HCT116 (cell line): ENCODE data around the gene C21orf91. TPM values are rescaled to one million over a fixed set of nuclear protein-coding genes. Genes with fewer than 3 reads are reported as not detected.

Experiments
- ATAC-seq: fragments of 200-7000 bp; cut with Tn5 transposase; 2 replicates; pipeline ENCODE4 v1.9.1; 2020; ENCODE audit warnings: mild to moderate bottlenecking, moderate library complexity
- BruUV-seq: library from RNA; stranded (reverse); fragments of 400-500 nt; replicated peaks from 2 replicates; lab custom pipeline; 2021; lab: Mats Ljungman, UMichigan
- CTCF ChIA-PET: fragments of 300-600 bp; sonication (Branson Sonifier 250); formaldehyde crosslinking; loops from one replicate; lab custom pipeline; 2021; ENCODE audit warnings: antibody characterized with exemption; lab: Charles Lee
- POLR2A ChIA-PET: fragments of 300-600, 350-600 bp; sonication (Branson Sonifier 250); formaldehyde crosslinking; loops from one replicate; lab custom pipeline; 2021; ENCODE audit warnings: antibody characterized with exemption; lab: Charles Lee
- RAD21 ChIA-PET, 2 experiments: fragments of 300-600 bp; sonication (Branson Sonifier 250); formaldehyde crosslinking; loops; one replicate each; lab custom pipeline; 2023; ENCODE audit warnings: low total read pairs in 2 of 2; ENCODE audit not compliant: uncharacterized antibody in 2 of 2, unreplicated experiment in 2 of 2, low non-redundant PET in 1 of 2; lab: Charles Lee
- DNase-seq: peaks from one replicate; pipeline ENCODE4 v3.0.0-alpha.2; 2010; ENCODE audit warnings: low read depth, low spot score
- H2AFZ ChIP-seq: fragments of 200-600 bp; shearing (Covaris generic), sonication (generic); 2 replicates; pipeline ENCODE4 v1.6.1; 2017; ENCODE audit warnings: low read depth, mixed run types, mixed read lengths, antibody characterized with exemption, low read length; ENCODE audit not compliant: poor library complexity, severe bottlenecking
- H3K27ac ChIP-seq: 2 replicates; pipeline ENCODE4 v1.5.1; 2012; ENCODE audit warnings: low read depth, low read length
- H3K27me3 ChIP-seq: fragments of 200-600 bp; sonication (generic); 2 replicates; pipeline ENCODE4 v1.6.1; 2016; ENCODE audit warnings: mixed run types, low read length, mixed read lengths; ENCODE audit not compliant: insufficient read depth
- H3K36me3 ChIP-seq, 2 experiments: fragments of 200-500 bp in 1 of 2; fragments of 200-600 bp in 1 of 2; sonication (Bioruptor generic) in 1 of 2; sonication (generic) in 1 of 2; 2 replicates each; pipeline versions ENCODE4 v1.5.1 to v1.6.1; 2014 to 2016; ENCODE audit warnings: low read length in 2 of 2, inconsistent platforms in 1 of 2, mixed read lengths in 1 of 2, mixed run types in 1 of 2; ENCODE audit not compliant: insufficient read depth in 2 of 2, control insufficient read depth in 1 of 2
- H3K4me1 ChIP-seq, 2 experiments: fragments of 200-600 bp in 1 of 2; sonication (generic) in 1 of 2; 2 replicates each; pipeline versions ENCODE4 v1.5.1 to v1.6.1; 2012 to 2017; ENCODE audit warnings: low read length in 2 of 2, inconsistent platforms in 1 of 2, mild to moderate bottlenecking in 1 of 2, mixed read lengths in 1 of 2, mixed run types in 1 of 2, moderate library complexity in 1 of 2; ENCODE audit not compliant: insufficient read depth in 2 of 2, control insufficient read depth in 1 of 2
- H3K4me2 ChIP-seq: fragments of 200-600 bp; sonication (generic); 2 replicates; pipeline ENCODE4 v1.6.1; 2017; ENCODE audit warnings: mixed run types, low read length, mixed read lengths
- H3K4me3 ChIP-seq, 2 experiments: fragments of 200-600 bp in 1 of 2; sonication (generic) in 1 of 2; replicated peaks in 1 of 2; 2 replicates each; pipeline ENCODE4 v1.5.1; 2011 to 2016; ENCODE audit warnings: low read length in 2 of 2, control low read depth in 1 of 2, low read depth in 1 of 2, mild to moderate bottlenecking in 1 of 2, mixed read lengths in 1 of 2, mixed run types in 1 of 2
- H3K79me2 ChIP-seq: fragments of 200-600 bp; sonication (generic); 2 replicates; pipeline ENCODE4 v1.6.1; 2017; ENCODE audit warnings: mild to moderate bottlenecking, mixed run types, low read length, moderate library complexity, mixed read lengths; ENCODE audit not compliant: insufficient read depth
- H3K9ac ChIP-seq: fragments of 200-600 bp; sonication (generic); 2 replicates; pipeline ENCODE4 v1.6.1; 2016; ENCODE audit warnings: low read length, mixed read lengths
- H3K9me2 ChIP-seq: fragments of 200-600 bp; sonication (generic), shearing (Covaris generic); 2 replicates; pipeline ENCODE4 v1.6.1; 2017; ENCODE audit warnings: mixed run types, mild to moderate bottlenecking, moderate library complexity; ENCODE audit not compliant: insufficient read depth
- H3K9me3 ChIP-seq, 2 experiments: fragments of 200-500 bp in 1 of 2; fragments of 200-600 bp in 1 of 2; sonication (Bioruptor generic) in 1 of 2; sonication (generic) in 1 of 2; 2 replicates each; pipeline ENCODE4 v1.6.1; 2014 to 2017; ENCODE audit warnings: low read length in 2 of 2, mixed read lengths in 2 of 2, inconsistent platforms in 1 of 2, low read depth in 1 of 2, mild to moderate bottlenecking in 1 of 2, mixed run types in 1 of 2, moderate library complexity in 1 of 2; ENCODE audit not compliant: control insufficient read depth in 1 of 2, insufficient read depth in 1 of 2
- H4K20me1 ChIP-seq: fragments of 200-600 bp; sonication (generic), shearing (Covaris generic); 2 replicates; pipeline ENCODE4 v1.6.1; 2017; ENCODE audit warnings: mixed run types, mild to moderate bottlenecking, moderate library complexity; ENCODE audit not compliant: insufficient read depth
- ATF3 ChIP-seq: IDR thresholded peaks from 2 replicates; pipeline ENCODE4 v1.6.1; 2012
- CBX3 ChIP-seq: IDR thresholded peaks from 2 replicates; pipeline ENCODE4 v1.6.1; 2012; ENCODE audit warnings: low read depth
- CEBPB ChIP-seq: IDR thresholded peaks from 2 replicates; pipeline ENCODE4 v1.6.1; 2012; ENCODE audit warnings: low read depth
- CTCF ChIP-seq, 3 experiments: fragments of 200-600 bp in 1 of 3; sonication (generic) in 1 of 3; IDR thresholded peaks in 2 of 3; conservative IDR thresholded peaks in 1 of 3; 2 replicates each; pipeline ENCODE4 v1.5.1; 2012 to 2017; ENCODE audit warnings: low read depth in 2 of 3, low read length in 2 of 3, antibody characterized with exemption in 1 of 3, borderline replicate concordance in 1 of 3, control low read depth in 1 of 3, mild to moderate bottlenecking in 1 of 3, mixed read lengths in 1 of 3, mixed run types in 1 of 3, moderate library complexity in 1 of 3; ENCODE audit not compliant: insufficient read depth in 1 of 3
- EGR1 ChIP-seq: IDR thresholded peaks from 2 replicates; pipeline ENCODE4 v1.6.1; 2012; ENCODE audit warnings: low read depth
- EZH2 ChIP-seq: fragments of 200-600 bp; sonication (generic); IDR thresholded peaks from 2 replicates; pipeline ENCODE4 v1.6.1; 2017; ENCODE audit warnings: antibody characterized with exemption, mixed run types
- EZH2phosphoT487 ChIP-seq: fragments of 200-600 bp; IDR thresholded peaks from 2 replicates; pipeline ENCODE4 v1.6.1; 2018; ENCODE audit warnings: antibody characterized with exemption, borderline replicate concordance
- FOSL1 ChIP-seq: IDR thresholded peaks from 2 replicates; pipeline ENCODE4 v1.6.1; 2012; ENCODE audit warnings: low read depth
- JUND ChIP-seq: IDR thresholded peaks from 2 replicates; pipeline ENCODE4 v1.6.1; 2012
- MAX ChIP-seq: IDR thresholded peaks from 2 replicates; pipeline ENCODE4 v1.6.1; 2012
- POLR2A ChIP-seq: IDR thresholded peaks from 2 replicates; pipeline ENCODE4 v1.7.0; 2011; ENCODE audit warnings: borderline replicate concordance; ENCODE audit not compliant: insufficient read depth, insufficient read length; ENCODE audit errors: extremely low read depth
- RAD21 ChIP-seq: IDR thresholded peaks from 2 replicates; pipeline ENCODE4 v1.6.1; 2012; ENCODE audit warnings: low read depth, mild to moderate bottlenecking
- REST ChIP-seq: IDR thresholded peaks from 2 replicates; pipeline ENCODE4 v1.6.1; 2012; ENCODE audit warnings: low read depth
- SIN3A ChIP-seq: IDR thresholded peaks from 2 replicates; pipeline ENCODE4 v1.6.1; 2012; ENCODE audit warnings: low read depth
- SRF ChIP-seq: IDR thresholded peaks from 2 replicates; pipeline ENCODE4 v1.6.1; 2012; ENCODE audit warnings: low read depth
- ZBTB33 ChIP-seq: IDR thresholded peaks from 2 replicates; pipeline ENCODE4 v1.6.1; 2011; ENCODE audit warnings: mild to moderate bottlenecking, low read length, moderate library complexity; ENCODE audit not compliant: insufficient replicate concordance; ENCODE audit errors: extremely low read depth
- ZNF274 ChIP-seq: fragments of 200-500 bp; sonication (Bioruptor generic); IDR thresholded peaks from 2 replicates; pipeline ENCODE4 v1.6.1; 2014; ENCODE audit warnings: mild to moderate bottlenecking, low read depth, low read length, inconsistent platforms
- intact Hi-C: fragments of 100-400 bp; cut with micrococcal nuclease; formaldehyde crosslinking; loops from 2 replicates; pipeline ENCODE4 v1.10.0; 2022
- total RNA-seq: library from RNA; stranded (reverse); gene quantifications from one replicate; pipeline ENCODE4 v1.2.1, GENCODE V29; 2021; ENCODE audit not compliant: unreplicated experiment

The C21orf91 gene
- total RNA-seq, 1 experiment from 2014 or later, result 17.7 TPM

- ATAC-seq, result no peak
- no peaks in the 10 kb centered on the region for H3K9me2 ChIP-seq
- no peak for DNase-seq
- POLR2A ChIA-PET, result no interaction called here
- H3K4me3 ChIP-seq, result no peak overlapping the region
- H4K20me1 ChIP-seq, result no peaks in the 10 kb centered on the region
- RAD21 ChIA-PET, result no interaction called here
- peaks cover 0 to 9% of the 10 kb centered on the region in 2 experiments; a peak in 2 of 4 replicates for H3K36me3 ChIP-seq
- H2AFZ ChIP-seq, result no peak overlapping the region
- no peak overlapping the region for H3K27ac ChIP-seq
- H3K9ac ChIP-seq, result no peak overlapping the region
- no peaks in the 10 kb centered on the region for H3K79me2 ChIP-seq
- no peak for TF ChIP-seq POLR2A
- TF ChIP-seq SRF, result no peak
- TF ChIP-seq CBX3, result no peak
- TF ChIP-seq EZH2phosphoT487, result no peak
- no peak for TF ChIP-seq MAX
- TF ChIP-seq RAD21, result no peak
- no peak for TF ChIP-seq CTCF (IDR thresholded peaks at IDR 0.05 in 2 of 3, conservative IDR thresholded peaks at IDR 0.05 in 1 of 3; ENCODE audit: borderline replicate concordance in 1 of 3, insufficient read depth in 1 of 3, low read depth in 2 of 3, low read length in 2 of 3)
- no peak for TF ChIP-seq JUND
- no peak for TF ChIP-seq ATF3
- TF ChIP-seq ZNF274, result no peak
- TF ChIP-seq SIN3A, result no peak
- TF ChIP-seq EZH2, result no peak
- no peak for TF ChIP-seq CEBPB
- TF ChIP-seq REST, result no peak
- no peak for TF ChIP-seq ZBTB33
- no peak for TF ChIP-seq EGR1
- no peak for TF ChIP-seq FOSL1
- H3K4me2 ChIP-seq, result no peak overlapping the region
- no peaks in the 10 kb centered on the region for H3K27me3 ChIP-seq
- H3K9me3 ChIP-seq, result no peaks in the 10 kb centered on the region
- no peaks in the 10 kb centered on the region for H3K4me1 ChIP-seq
- CTCF ChIA-PET, result no interaction called here
- no TSS peak for BruUV-seq
- intact Hi-C loops, result no loop called here
Measured at GRCh38 chr21:17789656-17790055, 29.5 kb downstream of the C21orf91 start.
